NCI-H1417 treated with DMSO at 0.1 percent for 48 hours (cell line): ENCODE data around the gene CZIB.
"Not testable (repeated sequence)": the region's sequence is repeated elsewhere in the genome, so short reads cannot be mapped to it uniquely, and the experiment has no call there.

Experiments used
- DNase-seq: peaks from one replicate; lab custom pipeline; 2025; lab: John Stamatoyannopoulos, UW

CZIB gene

DNA sequence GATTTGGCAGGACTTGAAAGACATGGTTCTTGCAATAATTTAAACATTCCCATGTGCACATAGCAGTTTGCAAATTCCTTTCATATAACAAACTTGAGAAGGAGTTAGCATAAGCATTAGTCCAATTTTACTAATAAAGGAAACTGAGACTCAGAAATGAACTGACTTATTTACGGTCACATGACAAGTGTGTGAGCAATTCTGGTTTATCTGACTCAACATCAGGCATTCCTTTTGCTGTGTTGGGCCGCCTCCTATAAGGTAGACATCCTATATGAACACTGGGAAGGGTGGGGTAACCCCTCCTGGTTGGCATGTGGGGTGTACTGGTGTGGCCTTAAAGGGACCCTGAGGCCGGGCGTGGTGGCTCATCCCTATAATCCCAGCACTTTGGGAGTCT, 32.3 kb downstream of the CZIB start:
- DNase-seq: no peak

DNA sequence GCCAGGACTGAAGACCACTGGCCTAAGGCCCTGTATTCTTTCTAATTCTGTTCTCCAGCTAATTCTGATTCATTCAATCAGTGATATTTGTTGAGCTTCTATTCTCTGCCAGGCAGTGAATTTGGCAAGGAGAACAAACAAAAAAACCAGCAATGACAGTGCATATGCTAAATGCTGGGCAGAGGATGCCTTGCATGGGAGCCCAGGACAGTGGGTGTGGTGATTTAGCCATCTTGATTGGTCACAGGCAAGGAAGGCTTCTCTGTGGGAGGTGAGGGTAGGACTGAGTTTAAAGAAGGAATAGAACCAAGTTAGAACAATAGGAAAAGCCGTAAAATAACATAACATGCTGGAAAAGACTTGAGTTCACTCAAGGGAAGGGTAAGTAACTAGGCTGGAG, 33.0 kb downstream of the CZIB start:
- DNase-seq: no peak

DNA sequence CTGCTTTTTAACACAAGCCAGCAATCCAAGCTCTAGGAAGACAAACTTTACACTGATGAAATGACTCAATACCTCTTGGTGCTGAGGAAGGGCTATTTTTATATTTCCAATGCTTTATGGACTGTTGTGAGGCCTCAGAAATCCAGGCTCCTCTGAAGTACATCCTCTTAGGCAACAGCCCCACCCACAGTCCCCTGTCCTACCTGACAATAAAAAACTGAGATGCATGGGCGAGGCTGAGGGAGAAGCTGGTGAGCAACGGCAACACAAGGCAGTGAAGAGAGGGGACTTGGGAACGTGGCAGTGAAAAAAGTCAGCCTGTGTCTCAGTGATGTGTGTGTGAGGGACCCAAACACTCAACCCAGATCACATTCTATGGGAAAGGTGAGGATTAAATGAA, 33.9 kb downstream of the CZIB start:
- no peak for DNase-seq

DNA sequence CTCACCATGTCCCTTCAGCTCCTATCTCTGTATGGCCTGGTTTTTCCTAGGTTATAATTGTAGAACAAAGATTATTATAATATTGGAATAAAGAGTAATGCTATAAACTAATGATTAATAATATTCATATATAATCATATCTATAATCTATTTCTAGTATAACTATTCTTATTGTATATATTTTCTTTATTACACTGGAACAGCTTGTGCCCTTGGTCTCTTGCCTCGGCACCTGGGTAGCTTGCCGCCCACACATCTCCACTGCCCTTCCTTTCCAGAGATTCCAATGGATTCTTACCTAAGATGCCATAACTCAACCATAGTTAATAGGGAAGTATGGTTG, 34.5 kb downstream of the CZIB start:
- not testable (repeated sequence) for DNase-seq

DNA sequence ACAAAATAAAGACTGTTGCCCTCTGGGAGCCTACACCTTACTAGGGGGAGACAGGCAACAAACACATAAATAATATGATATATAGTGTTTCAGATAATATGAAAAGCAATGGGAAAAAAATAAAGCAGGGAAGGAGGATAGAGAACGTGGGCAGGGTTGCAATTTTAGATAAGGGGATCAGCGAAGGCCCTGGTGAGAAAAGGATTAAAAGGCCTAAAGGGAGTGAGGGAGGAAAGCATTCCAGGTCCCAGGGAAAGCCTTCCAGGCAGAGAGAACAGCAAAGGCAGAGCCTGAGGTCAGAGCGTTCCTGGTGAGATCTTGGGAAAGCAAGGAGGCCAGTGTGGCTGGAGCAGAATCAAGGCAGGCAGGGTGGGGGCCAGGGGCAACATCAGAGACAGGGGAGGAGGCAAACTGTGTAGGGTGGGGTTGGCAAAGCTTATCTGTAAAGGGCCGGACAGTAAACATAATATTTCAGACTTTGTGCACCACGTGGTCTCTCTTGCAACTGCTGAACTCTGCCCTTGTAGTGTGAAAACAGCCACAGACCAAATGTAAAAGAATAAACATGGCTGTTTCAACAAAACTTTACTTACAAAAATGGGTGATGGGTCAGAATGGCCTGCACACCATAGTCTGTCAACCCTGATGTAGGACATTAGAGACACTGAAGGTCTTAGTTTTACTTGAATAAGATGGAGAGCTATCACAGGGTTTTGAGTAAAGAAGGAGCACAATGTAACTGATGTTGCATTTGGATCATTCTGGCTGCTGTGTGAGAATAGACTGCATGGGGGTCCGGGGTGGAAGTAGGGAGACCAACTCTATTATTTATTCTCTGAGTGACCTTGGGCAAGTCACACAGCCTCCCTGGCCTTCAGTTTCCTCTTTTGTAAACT, 37.1 kb downstream of the CZIB start:
- DNase-seq: no peak

DNA sequence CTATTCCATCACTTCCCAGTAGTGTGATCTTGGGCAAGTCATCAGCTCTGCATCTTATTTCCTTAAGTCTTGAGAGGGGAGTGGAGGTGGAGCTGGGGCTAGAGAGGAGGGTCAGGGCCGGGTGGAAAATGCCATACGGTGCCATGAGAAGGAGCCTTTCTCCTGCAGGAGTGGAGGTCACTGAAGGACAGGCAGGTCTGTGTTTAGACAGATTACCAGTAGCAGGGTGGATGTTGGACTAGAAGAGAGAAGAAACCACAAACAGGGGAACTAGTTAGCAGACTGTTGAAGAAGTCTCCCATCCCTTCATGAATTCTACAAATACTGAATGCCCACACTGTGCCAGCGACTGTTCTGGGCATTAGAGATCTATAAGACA, 37.7 kb downstream of the CZIB start:
- DNase-seq: no peak

DNA sequence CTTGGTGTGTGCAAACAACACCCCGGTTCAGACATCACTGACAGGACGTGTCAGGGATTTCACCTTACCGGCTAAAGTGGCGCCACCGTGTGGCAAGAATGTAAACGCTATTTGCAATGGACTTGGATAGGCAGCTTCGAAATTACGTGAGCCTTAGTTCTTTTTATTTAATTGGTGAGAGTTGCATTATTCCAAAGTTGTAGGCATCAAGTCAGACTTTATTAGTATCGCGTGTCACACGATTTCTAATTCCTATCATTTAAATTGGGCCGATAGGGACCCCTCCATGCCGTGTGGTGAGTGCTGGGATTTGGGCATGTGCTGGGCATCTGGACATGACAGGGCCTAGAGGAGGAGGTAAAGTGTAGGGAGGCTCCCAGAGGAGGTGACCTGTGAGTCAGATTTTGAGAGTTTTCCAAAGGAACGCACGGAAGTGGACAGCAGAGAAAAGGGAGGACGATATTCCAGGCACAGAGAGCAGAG, 38.3 kb downstream of the CZIB start:
- DNase-seq: no peak

DNA sequence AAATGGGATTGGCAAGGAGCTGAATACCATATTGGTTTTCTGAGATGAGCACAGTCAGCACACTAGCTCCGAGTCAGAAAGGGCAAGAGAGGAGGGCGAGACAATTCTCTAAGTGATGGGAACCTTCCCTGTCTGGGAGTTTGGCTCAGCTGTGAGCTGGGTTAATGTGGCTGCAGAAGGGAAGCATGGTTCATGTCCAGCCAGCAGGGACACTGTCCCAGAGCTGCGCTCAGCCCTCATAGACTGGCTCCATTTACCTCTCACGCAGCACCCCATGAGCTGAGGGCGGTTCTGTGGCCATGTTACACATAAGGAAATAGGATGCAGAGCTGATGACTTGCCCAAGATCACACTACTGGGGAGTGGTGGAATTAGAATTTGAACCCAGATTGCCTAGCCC, 39.5 kb downstream of the CZIB start:
- no peak for DNase-seq

DNA sequence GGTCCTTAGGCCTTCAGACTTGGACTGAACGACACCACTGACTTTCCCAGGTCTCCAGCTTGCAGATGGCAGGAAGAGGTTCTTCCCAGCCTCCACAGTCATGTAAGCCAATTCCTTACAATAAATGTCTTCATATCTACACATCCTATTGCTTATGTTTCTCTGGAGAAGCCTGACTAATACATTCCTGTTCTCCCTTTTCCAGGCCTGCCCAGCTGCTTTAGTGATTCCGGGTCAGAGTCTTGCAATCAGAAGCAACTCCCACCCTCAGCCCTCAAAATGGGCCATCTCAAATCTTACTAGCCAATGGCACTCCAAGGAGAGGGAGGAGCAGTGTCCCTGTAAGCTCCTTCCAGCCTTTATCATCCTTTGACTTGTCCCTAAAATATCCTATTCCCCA, 40.2 kb downstream of the CZIB start:
- no peak for DNase-seq

DNA sequence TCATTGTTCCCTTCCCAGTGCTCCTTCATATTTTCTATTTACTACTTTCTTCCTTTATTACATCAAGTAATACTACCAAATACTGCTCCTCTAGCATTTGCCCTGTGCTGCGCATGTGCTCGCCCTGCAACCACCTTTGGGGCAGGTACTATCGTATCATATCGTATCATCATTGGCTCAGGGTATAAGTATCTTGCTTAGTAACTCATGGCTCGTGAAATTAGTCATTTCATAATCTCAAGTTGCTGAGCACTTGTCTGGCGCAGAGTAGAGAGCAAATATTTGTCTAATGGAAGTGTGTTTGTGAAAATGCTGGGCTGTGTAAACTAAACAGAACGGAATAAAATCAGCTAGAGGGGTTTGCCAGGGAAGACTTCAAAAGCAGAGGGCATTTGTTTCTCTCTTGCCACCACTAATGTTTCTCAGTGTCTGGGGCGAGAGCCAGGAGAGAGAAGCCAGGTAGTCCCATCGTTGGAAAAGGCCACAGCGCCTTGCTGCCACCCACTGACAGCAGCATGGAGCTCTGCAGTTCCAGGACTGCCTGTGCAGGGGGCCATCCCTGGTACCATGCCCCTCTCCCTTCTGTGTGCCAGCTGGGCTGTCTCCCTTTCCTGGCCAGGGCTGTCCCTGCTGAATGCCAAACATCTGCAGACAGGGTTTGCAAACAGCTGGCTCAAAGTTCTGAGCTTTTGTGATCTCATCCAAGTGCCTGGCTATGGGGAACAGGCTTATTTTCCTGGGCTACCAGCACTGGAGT, 43.8 kb downstream of the CZIB start:
- DNase-seq: no peak

DNA sequence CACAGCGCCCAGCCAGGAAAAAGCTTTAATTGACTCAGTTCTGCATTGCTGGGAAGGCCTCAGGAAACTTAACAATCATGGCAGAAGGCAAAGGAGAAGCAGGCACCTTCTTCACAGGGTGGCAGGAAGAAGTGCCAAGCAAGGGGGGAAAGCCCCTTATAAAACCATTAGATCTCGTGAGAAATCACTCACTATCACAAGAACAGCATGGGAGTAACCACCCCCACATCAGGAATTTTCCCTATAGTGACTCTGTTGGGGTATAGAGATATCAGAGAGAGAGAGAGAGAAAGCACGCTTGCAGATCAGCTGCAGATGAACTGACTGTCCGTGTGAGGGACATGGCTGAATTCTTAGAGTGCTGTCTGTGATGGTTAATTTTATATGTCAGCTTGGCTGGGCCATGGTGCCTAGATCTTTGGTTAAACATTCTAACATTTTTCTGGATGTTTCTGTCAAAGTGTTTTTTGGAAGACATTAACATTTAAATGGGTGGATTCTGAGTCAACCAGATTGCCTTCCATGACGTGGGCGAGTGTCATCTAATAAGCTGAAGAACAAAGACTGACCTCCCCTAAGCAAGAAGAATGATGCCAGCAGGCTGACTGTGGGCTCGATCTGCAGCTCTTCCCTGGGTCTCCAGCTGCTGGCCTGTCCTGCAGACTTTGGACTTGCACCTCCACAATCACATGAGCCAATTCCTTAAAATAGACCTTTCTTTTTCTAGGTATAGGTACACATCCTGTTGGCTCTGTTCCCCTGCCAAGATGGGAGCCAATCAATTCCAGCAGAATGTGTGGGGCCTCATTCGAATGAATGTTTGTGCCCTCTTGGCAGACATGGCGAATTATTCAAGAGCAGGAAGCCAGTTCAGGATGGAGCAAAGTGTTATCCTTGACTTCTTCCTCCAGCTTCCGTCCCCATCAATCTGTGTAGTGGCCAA, 45.2 kb downstream of the CZIB start:
- DNase-seq: no peak

DNA sequence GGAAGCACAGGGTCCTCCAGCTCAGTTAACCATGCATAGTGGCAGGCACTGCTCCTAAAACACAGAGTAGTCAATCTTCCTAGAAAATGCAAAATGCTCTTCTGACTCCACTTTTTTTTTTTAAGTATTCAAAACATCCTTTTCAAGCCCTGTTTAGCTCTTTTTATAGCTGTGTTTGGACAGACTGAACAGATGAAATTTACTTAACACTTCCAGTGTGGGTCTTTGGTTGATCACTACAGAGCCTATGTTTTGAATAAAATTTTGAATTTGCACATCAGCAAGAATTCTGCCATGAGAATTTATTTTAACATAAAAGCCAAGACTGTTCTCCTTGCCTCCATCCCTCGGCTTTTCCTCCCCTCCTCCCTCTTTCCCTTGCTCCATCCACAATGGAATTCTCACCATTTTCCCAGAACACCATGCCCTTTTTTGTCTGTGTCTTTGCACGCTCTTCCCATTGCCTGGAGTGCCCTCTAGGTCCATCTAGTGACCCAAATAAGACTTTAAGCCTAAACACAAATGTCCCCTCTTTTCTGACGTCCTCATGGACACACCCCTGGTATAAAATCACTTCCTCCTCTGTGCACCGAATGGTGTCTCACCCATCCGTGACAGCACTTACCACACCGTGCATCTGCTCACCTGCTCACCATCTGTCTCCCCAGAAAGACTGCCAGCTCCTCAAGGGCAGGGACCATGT, 47.9 kb downstream of the CZIB start:
- no peak for DNase-seq

DNA sequence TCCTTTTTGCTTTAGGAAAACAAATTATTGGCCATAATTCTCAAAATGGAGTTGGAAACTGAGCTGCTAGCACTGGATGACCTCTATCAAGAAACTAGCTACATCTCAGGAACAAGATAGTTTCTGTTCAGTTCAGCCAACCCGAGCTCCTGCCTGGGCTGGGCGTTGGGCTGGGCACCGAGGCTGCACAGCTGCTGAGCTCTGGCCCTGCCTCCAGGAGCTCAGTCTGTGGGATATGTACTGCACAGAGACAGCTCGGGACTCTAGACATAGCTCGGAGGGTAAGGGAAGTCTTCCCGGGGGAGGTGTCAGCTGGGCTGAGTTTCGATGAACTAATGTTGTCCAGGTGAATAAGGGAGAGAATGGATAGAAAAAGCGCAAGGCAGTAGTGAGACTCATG, 53.5 kb downstream of the CZIB start:
- no peak for DNase-seq

DNA sequence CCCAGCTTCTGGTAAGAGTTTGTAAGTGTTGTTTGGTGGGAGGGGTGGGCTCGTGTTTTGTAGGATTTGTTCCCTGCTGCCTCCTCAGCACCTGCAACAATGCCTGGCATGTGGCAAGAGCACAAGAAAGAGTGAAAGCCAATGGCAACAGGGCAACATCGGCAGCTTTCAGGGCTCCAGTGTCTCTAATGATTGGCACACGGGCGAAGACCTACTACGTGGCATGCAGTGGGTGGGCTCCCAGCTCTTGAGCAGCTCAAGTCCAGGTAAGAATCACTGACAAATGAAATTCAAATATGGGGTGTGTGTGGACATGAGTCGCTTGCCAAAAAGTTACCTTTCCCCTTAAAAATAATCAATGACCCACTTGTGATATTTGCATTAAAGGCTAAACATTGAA, 54.1 kb downstream of the CZIB start:
- DNase-seq: no peak

DNA sequence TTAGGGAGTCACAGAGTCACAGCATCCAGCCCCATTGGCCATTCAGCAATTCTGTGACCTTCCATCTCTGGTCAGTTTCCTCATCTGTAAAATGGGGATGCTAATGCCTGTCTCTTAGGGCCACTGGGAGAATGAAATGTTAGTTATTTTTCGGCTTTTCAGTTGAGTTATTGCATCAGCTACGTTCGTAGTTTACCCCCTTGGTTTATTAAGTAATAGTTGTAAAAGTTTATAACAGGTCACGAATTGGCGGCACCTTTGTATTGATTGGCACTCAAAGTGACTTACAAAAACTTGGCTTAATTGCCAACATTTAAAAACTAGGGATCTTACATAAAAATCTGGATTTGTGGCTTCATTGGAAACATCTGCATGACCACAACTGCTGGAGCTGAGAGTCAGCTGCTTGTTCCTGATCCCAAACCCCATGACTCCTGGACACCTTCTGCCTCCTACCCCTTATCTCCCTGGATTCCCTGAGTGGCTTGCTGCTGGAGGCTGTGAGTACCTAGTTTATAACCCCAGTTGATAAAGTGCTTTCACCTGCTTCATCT, 54.9 kb downstream of the CZIB start:
- DNase-seq: no peak
